Measurements from ENCODE around the gene SERPINI1. TPM values are rescaled to one million over a fixed set of nuclear protein-coding genes. Genes with fewer than 3 reads are reported as not detected.

SERPINI1 gene
- total and polyA plus RNA-seq, 9 of the 15 experiments (the other 6 are each of a cell fraction or from before 2014, with no cell fraction given), result 1.6 to 9.9 (median 3.5) TPM

- H2AFZ ChIP-seq (ENCODE audit: low read depth, low read length), result no peak overlapping the region
- H3K36me3 ChIP-seq (ENCODE audit: control insufficient read depth, insufficient read depth, low read length), result no peaks in the 10 kb centered on the region
- no TSS peak for BruUV-seq (replicated peaks)
- no peaks in the 10 kb centered on the region for H3K27me3 ChIP-seq (ENCODE audit: control insufficient read depth in 2 of 2, insufficient read depth in 2 of 2, low read length in 2 of 2)
- no peak for TF ChIP-seq GTF2A2 (tag; IDR thresholded peaks at IDR 0.05)
- TF ChIP-seq, protein P1, sequence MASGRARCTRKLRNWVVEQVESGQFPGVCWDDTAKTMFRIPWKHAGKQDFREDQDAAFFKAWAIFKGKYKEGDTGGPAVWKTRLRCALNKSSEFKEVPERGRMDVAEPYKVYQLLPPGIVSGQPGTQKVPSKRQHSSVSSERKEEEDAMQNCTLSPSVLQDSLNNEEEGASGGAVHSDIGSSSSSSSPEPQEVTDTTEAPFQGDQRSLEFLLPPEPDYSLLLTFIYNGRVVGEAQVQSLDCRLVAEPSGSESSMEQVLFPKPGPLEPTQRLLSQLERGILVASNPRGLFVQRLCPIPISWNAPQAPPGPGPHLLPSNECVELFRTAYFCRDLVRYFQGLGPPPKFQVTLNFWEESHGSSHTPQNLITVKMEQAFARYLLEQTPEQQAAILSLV (tag; IDR thresholded peaks at IDR 0.05), result no peak
- no peak for TF ChIP-seq ZNF280A (IDR thresholded peaks at IDR 0.05; ENCODE audit: low read depth, partially characterized antibody)
- TF ChIP-seq CEBPG (CRISPR knock-in tag; IDR thresholded peaks at IDR 0.05), result no peak
- no peak for TF ChIP-seq CEBPG (tag; conservative IDR thresholded peaks at IDR 0.05 in 1 of 2, IDR thresholded peaks at IDR 0.05 in 1 of 2)
- TF ChIP-seq PML (IDR thresholded peaks at IDR 0.05; ENCODE audit: low read length), result no peak
- no peak for TF ChIP-seq ZNF384 (IDR thresholded peaks at IDR 0.05; ENCODE audit: low read depth, low read length)
- TF ChIP-seq ARID1B (IDR thresholded peaks at IDR 0.05), result no peak
- TF ChIP-seq ZC3H8 (IDR thresholded peaks at IDR 0.05), result no peak
- TF ChIP-seq, protein P2, sequence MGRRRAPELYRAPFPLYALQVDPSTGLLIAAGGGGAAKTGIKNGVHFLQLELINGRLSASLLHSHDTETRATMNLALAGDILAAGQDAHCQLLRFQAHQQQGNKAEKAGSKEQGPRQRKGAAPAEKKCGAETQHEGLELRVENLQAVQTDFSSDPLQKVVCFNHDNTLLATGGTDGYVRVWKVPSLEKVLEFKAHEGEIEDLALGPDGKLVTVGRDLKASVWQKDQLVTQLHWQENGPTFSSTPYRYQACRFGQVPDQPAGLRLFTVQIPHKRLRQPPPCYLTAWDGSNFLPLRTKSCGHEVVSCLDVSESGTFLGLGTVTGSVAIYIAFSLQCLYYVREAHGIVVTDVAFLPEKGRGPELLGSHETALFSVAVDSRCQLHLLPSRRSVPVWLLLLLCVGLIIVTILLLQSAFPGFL (CRISPR knock-in tag; IDR thresholded peaks at IDR 0.05), result no peak
- TF ChIP-seq ZBTB17 (CRISPR knock-in tag; IDR thresholded peaks at IDR 0.05), result no peak
- TF ChIP-seq, protein P3, sequence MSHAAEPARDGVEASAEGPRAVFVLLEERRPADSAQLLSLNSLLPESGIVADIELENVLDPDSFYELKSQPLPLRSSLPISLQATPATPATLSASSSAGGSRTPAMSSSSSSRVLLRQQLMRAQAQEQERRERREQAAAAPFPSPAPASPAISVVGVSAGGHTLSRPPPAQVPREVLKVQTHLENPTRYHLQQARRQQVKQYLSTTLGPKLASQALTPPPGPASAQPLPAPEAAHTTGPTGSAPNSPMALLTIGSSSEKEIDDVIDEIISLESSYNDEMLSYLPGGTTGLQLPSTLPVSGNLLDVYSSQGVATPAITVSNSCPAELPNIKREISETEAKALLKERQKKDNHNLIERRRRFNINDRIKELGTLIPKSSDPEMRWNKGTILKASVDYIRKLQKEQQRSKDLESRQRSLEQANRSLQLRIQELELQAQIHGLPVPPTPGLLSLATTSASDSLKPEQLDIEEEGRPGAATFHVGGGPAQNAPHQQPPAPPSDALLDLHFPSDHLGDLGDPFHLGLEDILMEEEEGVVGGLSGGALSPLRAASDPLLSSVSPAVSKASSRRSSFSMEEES (CRISPR knock-in tag; IDR thresholded peaks at IDR 0.05), result no peak
- no peak for TF ChIP-seq RBBP5 (IDR thresholded peaks at IDR 0.05; ENCODE audit: borderline replicate concordance, insufficient read depth, low read length, poor library complexity, severe bottlenecking)
- TF ChIP-seq HNRNPLL (IDR thresholded peaks at IDR 0.05; ENCODE audit: low read depth, low read length, poor library complexity, severe bottlenecking), result no peak
- TF ChIP-seq C11orf30 (IDR thresholded peaks at IDR 0.05; ENCODE audit: low read depth), result no peak
- TF ChIP-seq, protein P4, sequence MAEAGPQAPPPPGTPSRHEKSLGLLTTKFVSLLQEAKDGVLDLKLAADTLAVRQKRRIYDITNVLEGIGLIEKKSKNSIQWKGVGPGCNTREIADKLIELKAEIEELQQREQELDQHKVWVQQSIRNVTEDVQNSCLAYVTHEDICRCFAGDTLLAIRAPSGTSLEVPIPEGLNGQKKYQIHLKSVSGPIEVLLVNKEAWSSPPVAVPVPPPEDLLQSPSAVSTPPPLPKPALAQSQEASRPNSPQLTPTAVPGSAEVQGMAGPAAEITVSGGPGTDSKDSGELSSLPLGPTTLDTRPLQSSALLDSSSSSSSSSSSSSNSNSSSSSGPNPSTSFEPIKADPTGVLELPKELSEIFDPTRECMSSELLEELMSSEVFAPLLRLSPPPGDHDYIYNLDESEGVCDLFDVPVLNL (CRISPR knock-in tag; IDR thresholded peaks at IDR 0.05; ENCODE audit: low read depth), result no peak
- no peak for TF ChIP-seq HOXB6 (CRISPR knock-in tag; IDR thresholded peaks at IDR 0.05; ENCODE audit: borderline replicate concordance)
- H3K4me2 ChIP-seq (ENCODE audit: insufficient read depth, low read length), result no peak overlapping the region
- no peak overlapping the region for H3K9ac ChIP-seq (ENCODE audit: insufficient read depth in 1 of 2, low read depth in 2 of 2, low read length in 2 of 2)
- no peak overlapping the region for H3K27ac ChIP-seq (ENCODE audit: extremely low read depth, low read depth, low read length)
- no peaks in the 10 kb centered on the region for H3K79me2 ChIP-seq (ENCODE audit: control insufficient read depth, insufficient read depth, low read length)
- 2% methylated on average over 3 of the region's 3 CpGs for WGBS (ENCODE audit: insufficient coverage, low coverage, missing lambda C conversion rate)
- no peaks in the 10 kb centered on the region for H4K20me1 ChIP-seq (replicated peaks; ENCODE audit: control insufficient read depth, insufficient read depth, low read length)
- intact Hi-C loops (cut with micrococcal nuclease), result no loop called here
- no peaks in the 10 kb centered on the region for H3K9me3 ChIP-seq (replicated peaks; ENCODE audit: control insufficient read depth, insufficient read depth, low read depth, low read length)
- ChIA-PET CTCF (ENCODE audit: low intra/inter-chr PET ratio) (no interaction called here), POLR2A (no interaction called here)
- in situ Hi-C loops (cut with MboI), result no loop called here
- H3K4me3 ChIP-seq, result no peak overlapping the region
- no peak for DNase-seq (ENCODE audit: extremely low read depth in 1 of 4, low spot score in 3 of 4)
- no peak for ATAC-seq
- no peak for FAIRE-seq
- H3K4me1 ChIP-seq (replicated peaks in 1 of 2; ENCODE audit: control insufficient read depth in 2 of 2, insufficient read depth in 2 of 2, low read length in 2 of 2), result no peaks in the 10 kb centered on the region; a peak in 1 of 5 replicates
- H3K9me1 ChIP-seq (ENCODE audit: control insufficient read depth, insufficient read depth, low read length), result no peaks in the 10 kb centered on the region
Measured at GRCh38 chr3:167823738-167824137, 88.2 kb downstream of the SERPINI1 start.

All from K562 (cell line).